B cell (primary cell): ENCODE measurements around the gene CASP1.

Source experiments
- CTCF ChIP-seq: fragments of 200-600 bp; IDR thresholded peaks from one replicate; pipeline ENCODE4 v1.8.0; 2022; ENCODE audit warnings: antibody characterized with exemption, mild to moderate bottlenecking
- EZH2 ChIP-seq: IDR thresholded peaks from 2 replicates; pipeline ENCODE4 v1.6.1; 2012; ENCODE audit warnings: borderline replicate concordance, low read depth, mild to moderate bottlenecking, moderate library complexity, low read length; ENCODE audit not compliant: insufficient read depth, poor library complexity, severe bottlenecking

DNA sequence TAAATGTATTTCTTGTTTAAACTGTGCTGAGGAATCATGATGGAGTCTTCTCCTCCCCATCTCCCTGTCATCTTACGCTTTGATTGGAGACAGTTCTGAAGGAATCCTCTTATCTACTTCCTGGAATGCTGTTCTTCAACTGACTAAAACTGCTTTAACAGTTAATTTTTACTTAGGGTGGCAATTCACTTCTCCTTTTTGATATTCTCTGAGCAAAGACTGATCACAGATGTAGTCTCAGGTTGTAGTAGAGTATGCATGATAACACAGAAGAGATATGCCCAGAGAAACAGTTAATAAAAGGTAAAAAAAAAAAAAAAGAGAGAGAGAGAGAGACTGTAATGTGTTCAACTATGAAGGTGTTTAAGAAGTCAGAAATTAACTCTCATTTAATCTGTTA is 10.6 kb downstream of the CASP1 start:
- TF ChIP-seq CTCF (no peak), EZH2 (no peak)
